ENCODE measurements around the gene CTBS. TPM values are rescaled to one million over a fixed set of nuclear protein-coding genes. Genes with fewer than 3 reads are reported as not detected.

The CTBS gene
- total RNA-seq, 1 donor from 2014 or later, result 7.4 TPM

- Histone ChIP-seq H3K36me3 (ENCODE audit: control insufficient read depth, insufficient read depth, low read length) (no peaks in the 10 kb centered on the region), H3K27me3 (ENCODE audit: control insufficient read depth, insufficient read depth, low read length) (no peaks in the 10 kb centered on the region), H3K4me3 (ENCODE audit: low read depth, low read length) (no peak overlapping the region)
- no peak for TF ChIP-seq CTCF (IDR thresholded peaks at IDR 0.05; ENCODE audit: insufficient read depth, low read length, severe bottlenecking)
- no peak for DNase-seq (ENCODE audit: low read depth)
- FAIRE-seq, result no peak
These were observed 30.9 kb upstream of the CTBS start for GRCh38 chr1:84605157-84605556.

GRCh38 chr1:84603941-84604830 is 29.9 kb upstream of the CTBS start:
- peak; percentile 41 for TF ChIP-seq CTCF (IDR thresholded peaks at IDR 0.05; ENCODE audit: insufficient read depth, low read length, severe bottlenecking)
- DNase-seq (ENCODE audit: low read depth) (peak; percentile 94), FAIRE-seq (no peak)
- Histone ChIP-seq H3K4me3 (ENCODE audit: low read depth, low read length) (no peak overlapping the region), H3K36me3 (ENCODE audit: control insufficient read depth, insufficient read depth, low read length) (no peaks in the 10 kb centered on the region), H3K27me3 (ENCODE audit: control insufficient read depth, insufficient read depth, low read length) (no peaks in the 10 kb centered on the region)

- TF ChIP-seq CTCF (IDR thresholded peaks at IDR 0.05; ENCODE audit: insufficient read depth, low read length, severe bottlenecking), result no peak
- Histone ChIP-seq H3K4me3 (ENCODE audit: low read depth, low read length) (no peak overlapping the region), H3K36me3 (ENCODE audit: control insufficient read depth, insufficient read depth, low read length) (no peaks in the 10 kb centered on the region), H3K27me3 (ENCODE audit: control insufficient read depth, insufficient read depth, low read length) (no peaks in the 10 kb centered on the region)
- FAIRE-seq (no peak), DNase-seq (ENCODE audit: low read depth) (peak; percentile 8)
These were observed 29.0 kb upstream of the CTBS start for GRCh38 chr1:84603223-84603622.

- Histone ChIP-seq H3K4me3 (ENCODE audit: low read depth, low read length) (no peak overlapping the region), H3K36me3 (ENCODE audit: control insufficient read depth, insufficient read depth, low read length) (no peaks in the 10 kb centered on the region), H3K27me3 (ENCODE audit: control insufficient read depth, insufficient read depth, low read length) (no peaks in the 10 kb centered on the region)
- FAIRE-seq, result no peak
- no peak for TF ChIP-seq CTCF (IDR thresholded peaks at IDR 0.05; ENCODE audit: insufficient read depth, low read length, severe bottlenecking)
- no peak for DNase-seq (ENCODE audit: low read depth)
These were observed 26.6 kb upstream of the CTBS start for GRCh38 chr1:84600796-84601195.

GRCh38 chr1:84598846-84599741 is 24.9 kb upstream of the CTBS start:
- no peak for TF ChIP-seq CTCF (IDR thresholded peaks at IDR 0.05; ENCODE audit: insufficient read depth, low read length, severe bottlenecking)
- Histone ChIP-seq H3K4me3 (ENCODE audit: low read depth, low read length) (no peak overlapping the region), H3K27me3 (ENCODE audit: control insufficient read depth, insufficient read depth, low read length) (no peaks in the 10 kb centered on the region), H3K36me3 (ENCODE audit: control insufficient read depth, insufficient read depth, low read length) (no peaks in the 10 kb centered on the region)
- peak; percentile 94 for DNase-seq (ENCODE audit: low read depth)
- no peak for FAIRE-seq
